CD4-positive, alpha-beta T cell treated with Interleukin-17A for 1 hour (primary cell): ENCODE results near the gene PAQR4.

Source experiments
- DNase-seq: peaks from one replicate; pipeline ENCODE4 v3.0.0-alpha.2; 2020

The PAQR4 gene

GRCh38 chr16:2946649-2947048, 22.5 kb upstream of the PAQR4 start:
- no peak for DNase-seq

DNA sequence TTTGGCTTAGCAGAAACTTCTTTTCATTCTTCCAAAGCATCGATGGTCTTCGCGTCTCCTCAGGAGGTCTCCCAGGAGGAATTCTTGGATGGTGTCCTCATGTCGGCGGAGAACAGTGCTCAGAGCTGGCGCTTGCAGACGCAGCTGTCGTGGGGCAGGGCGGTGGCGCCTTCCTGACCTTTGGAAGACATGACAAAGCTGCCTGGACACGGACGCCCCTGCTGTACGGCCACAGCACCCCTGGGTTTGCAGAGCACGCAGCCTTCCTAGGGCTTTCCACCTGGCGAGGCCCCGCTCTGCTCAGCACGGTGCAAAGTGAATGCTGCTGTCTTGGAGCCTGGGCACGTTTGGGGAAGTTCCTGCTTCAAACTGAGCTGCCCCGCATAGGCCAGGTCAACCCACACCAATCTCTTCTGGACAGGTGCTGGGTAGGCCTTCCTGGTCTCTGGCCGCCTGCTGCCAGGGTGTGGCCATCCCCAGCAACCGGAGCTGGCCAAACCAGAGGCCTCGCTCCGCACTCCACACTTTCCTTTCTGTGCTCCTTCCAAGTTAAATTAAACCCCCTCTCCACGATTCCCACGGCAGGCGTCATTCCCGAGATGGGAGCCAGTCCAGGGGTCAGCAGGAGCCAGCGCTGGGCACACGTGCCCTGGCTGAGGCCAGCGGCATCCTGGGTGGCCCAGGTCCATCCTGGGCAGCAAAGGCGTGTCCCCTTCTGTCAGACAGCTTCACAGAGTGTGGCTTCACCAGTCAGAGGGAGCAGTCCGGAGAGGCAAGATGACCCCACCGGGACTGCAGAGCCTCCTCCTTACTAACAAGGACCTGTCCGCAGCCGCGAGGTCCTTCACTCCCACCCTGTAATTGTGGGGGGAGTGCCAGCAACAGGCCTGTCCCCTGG, 20.1 kb upstream of the PAQR4 start:
- no peak for DNase-seq

- DNase-seq, result no peak
Observed at GRCh38 chr16:2949705-2950352, 19.3 kb upstream of the PAQR4 start.

- no peak for DNase-seq
Observed at GRCh38 chr16:2950353-2950724, 18.8 kb upstream of the PAQR4 start.

GRCh38 chr16:2950773-2951172, 18.4 kb upstream of the PAQR4 start:
- no peak for DNase-seq

DNA sequence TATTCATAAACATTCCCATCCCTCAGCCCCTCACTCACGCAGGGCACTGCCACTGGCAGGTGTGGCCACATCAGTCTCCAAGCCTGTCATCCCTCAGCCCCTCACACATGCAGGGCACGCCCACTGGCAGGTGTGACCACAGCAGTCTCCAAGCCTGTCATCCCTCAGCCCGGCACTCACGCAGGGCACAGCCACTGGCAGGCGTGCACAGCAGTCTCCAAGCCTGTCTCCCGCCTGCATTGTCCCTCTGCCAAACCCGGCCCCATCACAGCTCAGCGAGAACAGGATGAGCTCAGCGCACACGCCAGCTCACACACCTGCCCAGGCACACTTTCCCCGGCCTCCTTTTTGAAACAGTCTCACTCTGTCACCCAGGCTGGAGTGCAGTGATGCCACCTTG, 16.5 kb upstream of the PAQR4 start:
- DNase-seq, result no peak

- no peak for DNase-seq
Observed at GRCh38 chr16:2953706-2954627, 15.2 kb upstream of the PAQR4 start.

GRCh38 chr16:2954656-2955381, 14.3 kb upstream of the PAQR4 start:
- DNase-seq, result no peak

GRCh38 chr16:2955438-2955778, 13.7 kb upstream of the PAQR4 start:
- no peak for DNase-seq

DNA sequence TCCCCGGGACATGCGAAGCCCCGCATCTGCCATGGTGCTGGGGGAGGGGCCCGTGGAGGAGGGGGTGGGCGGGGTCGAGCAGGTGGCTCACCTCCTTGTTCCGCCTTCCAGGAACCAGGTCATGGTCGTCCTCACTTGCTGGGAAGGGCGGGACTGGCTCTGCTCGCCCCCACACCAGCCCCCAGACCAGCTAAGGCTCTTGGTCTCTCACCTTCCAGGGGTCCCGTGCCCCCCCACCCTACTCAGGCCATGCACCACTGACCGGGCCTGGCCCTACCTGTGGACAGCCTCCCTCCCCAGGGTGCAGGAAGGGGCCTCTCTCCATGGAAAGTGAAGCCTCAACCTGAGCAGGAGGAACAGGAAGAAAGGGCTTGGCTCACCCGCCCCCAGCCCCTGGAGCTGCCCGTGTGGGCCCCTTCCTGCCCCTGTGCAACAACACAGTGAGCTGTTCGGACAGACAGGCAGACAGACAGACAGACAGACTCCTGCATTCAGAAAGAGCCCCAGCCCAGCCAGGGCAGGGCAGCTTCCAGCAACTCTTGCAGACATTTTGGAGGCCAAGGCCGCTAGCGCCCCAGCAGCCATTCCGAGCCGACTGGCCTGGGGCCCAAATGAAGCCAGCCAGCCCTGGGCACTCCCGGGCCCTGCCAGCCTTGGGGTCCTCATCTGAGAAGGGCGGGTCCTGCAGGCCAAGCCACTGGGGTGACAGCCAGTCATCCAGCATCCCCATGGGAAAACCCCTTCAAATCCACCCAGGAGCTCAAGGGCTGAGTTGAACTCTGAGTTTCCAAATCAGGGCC, 13.2 kb upstream of the PAQR4 start:
- no peak for DNase-seq

DNA sequence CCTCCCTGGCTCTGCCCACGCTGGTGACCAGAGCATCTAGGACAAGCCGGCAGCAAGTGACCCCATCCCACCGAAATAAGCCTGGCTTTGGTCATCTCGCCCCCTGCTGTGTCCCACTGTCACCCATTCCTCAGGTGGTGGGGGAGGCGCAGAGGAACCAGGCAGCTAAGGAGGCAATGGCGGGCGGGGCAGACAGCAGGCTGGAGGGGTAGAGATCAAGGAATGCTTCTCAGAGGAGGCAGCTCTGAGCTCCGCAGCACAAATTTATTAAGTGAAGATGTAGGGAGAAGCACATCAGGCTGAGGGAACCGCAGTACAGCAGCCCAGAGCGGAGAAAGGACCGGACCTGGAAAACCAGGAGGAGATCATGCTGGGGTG, 12.6 kb upstream of the PAQR4 start:
- DNase-seq, result no peak

DNA sequence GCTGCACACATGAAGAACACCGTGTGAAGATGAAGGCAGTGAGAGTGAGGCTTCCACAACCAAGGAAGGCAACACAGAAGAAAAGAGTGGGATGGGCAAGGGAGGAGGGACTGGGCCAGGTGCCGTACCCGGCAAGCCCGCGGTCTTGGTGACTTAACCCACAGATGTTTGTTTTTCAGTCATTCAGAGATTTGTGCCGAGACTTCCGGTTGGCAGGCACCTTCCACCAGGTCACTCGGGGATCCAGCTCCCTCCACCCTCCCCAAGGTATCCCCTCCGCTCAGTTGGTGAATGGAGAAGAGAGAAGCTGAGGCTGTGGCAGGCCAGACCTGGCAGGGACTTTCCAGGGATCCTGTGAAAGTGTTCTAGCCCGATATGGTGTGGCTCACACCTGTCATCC, 9.9 kb upstream of the PAQR4 start:
- DNase-seq, result no peak

- no peak for DNase-seq
Observed at GRCh38 chr16:2960183-2961010, 8.8 kb upstream of the PAQR4 start.

- DNase-seq, result no peak
Observed at GRCh38 chr16:2962334-2963073, 6.6 kb upstream of the PAQR4 start.

- DNase-seq, result peak; percentile 62
Observed at GRCh38 chr16:2963074-2963722, 6.0 kb upstream of the PAQR4 start.

DNA sequence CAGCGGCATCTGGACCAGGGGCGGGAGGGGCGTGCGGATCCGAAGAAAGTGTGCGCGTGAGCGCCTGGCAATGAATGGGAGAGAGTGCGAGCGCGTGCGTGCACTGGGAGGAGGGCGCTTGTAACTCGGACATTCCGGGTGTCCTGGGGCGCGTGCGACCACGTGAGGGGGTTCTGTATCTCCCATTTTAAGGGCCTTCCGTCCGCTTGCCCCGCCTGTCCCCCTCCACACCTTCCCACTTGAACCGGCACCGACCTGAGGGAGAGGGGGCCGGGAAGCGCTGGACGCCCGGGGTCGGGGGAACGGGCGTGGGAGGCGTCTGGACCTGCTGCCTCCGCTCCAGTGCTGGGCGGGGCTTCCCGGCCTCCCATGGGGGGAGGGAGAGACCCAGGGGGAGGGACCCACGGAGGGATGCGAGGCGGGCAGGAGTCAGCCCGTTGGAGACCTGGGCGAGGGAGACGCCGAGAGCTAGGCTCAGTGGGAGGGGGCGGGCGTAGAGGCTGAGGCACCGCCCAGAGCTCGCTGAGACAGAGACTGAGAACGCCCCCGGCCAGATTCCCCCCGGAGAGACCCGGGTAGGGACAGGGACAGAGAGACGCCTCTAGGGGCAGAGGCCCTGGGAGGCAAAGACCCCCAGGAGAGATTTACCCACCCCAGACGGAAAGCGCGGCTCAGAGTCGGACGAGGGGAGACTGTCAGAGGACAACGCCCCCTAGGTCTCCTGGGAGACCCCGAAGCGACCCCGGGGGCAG, 5.2 kb upstream of the PAQR4 start, which contains the start of gene KREMEN2:
Gene KREMEN2, plus strand, starts transcription at position 553 of the 752 bp plus-strand sequence. CDS start 246 bp downstream, outside the sequence.
- peak; percentile 34 for DNase-seq

DNA sequence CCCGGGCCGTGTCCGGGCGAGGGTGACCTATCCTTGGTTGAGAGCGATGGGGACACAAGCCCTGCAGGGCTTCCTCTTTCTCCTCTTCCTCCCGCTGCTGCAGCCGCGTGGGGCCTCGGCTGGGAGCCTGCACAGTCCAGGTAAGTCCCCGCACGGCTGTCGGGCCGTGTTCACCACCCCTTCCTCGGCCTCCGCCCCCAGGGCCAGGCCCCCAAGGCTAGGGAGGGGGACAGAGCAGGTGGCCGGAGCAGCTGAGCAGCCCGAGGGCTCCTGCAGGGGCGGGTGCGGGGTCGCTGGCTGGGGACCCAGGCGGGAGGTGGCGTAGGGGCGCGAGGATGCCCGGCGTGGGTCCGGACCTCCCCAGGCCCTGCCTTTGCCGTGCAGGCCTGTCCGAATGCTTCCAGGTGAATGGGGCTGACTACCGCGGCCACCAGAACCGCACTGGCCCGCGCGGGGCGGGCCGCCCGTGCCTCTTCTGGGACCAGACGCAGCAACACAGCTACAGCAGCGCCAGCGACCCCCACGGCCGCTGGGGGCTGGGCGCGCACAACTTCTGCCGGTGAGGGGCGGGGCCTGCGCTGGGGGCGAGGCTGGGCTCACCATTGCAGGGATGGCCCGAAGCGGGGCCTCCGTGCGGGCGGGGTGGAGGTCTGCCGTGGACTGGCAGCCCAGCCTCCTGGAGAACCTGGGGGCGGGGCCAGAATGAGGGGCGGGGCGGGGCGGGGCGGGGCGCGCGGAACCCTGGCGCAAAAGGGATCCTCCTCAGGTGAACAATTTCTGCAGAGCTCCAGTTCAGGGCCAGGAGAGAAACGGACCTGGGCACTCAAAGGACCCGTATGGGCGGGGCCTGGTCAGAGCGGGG, 4.4 kb upstream of the PAQR4 start:
- peak; percentile 74 for DNase-seq
